Measurements from ENCODE around the gene PCBP3.
"Not testable (repeated sequence)": the region's sequence is repeated elsewhere in the genome, so short reads cannot be mapped to it uniquely, and the experiment has no call there.

DNA sequence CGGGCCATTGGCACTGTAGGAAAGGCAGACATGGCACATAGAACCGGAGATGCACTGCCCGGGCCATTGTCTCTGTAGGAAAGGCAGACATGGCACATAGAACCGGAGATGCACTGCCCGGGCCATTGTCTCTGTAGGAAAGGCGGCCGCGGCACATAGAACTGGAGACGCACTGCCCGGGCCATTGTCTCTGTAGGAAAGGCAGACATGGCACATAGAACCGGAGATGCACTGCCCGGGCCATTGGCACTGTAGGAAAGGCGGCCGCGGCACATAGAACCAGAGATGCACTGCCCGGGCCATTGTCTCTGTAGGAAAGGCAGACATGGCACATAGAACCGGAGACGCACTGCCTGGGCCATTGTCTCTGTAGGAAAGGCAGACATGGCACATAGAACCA, 252.9 kb downstream of the PCBP3 start:
- TF ChIP-seq, protein P1, sequence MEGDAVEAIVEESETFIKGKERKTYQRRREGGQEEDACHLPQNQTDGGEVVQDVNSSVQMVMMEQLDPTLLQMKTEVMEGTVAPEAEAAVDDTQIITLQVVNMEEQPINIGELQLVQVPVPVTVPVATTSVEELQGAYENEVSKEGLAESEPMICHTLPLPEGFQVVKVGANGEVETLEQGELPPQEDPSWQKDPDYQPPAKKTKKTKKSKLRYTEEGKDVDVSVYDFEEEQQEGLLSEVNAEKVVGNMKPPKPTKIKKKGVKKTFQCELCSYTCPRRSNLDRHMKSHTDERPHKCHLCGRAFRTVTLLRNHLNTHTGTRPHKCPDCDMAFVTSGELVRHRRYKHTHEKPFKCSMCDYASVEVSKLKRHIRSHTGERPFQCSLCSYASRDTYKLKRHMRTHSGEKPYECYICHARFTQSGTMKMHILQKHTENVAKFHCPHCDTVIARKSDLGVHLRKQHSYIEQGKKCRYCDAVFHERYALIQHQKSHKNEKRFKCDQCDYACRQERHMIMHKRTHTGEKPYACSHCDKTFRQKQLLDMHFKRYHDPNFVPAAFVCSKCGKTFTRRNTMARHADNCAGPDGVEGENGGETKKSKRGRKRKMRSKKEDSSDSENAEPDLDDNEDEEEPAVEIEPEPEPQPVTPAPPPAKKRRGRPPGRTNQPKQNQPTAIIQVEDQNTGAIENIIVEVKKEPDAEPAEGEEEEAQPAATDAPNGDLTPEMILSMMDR (IDR thresholded peaks at IDR 0.05 in 4 of 5, conservative IDR thresholded peaks at IDR 0.05 in 1 of 5): not testable (repeated sequence)
- TF ChIP-seq POLR2A (IDR thresholded peaks at IDR 0.05): not testable (repeated sequence)

All from gastrocnemius medialis (tissue), 4 donors.